GM12878 (cell line): ENCODE data around the gene CHRNA5. TPM values are rescaled to one million over a fixed set of nuclear protein-coding genes. Genes with fewer than 3 reads are reported as not detected.

ENCODE experiments used
- ATAC-seq: fragments of 200-7000 bp; cut with Tn5 transposase; 3 replicates; pipeline ENCODE4 v1.9.1; 2020; ENCODE audit warnings: mild to moderate bottlenecking, moderate library complexity
- BruUV-seq: library from RNA; stranded (reverse); fragments of 400-500 nt; replicated peaks from 2 replicates; lab custom pipeline; 2021; lab: Mats Ljungman, UMichigan
- CTCF ChIA-PET: fragments of 300-600 bp; sonication (Branson Sonifier 250); formaldehyde crosslinking; extraction: SDS; loops from one replicate; lab custom pipeline; 2021; ENCODE audit warnings: inconsistent platforms; lab: Yijun Ruan, JAX
- POLR2A ChIA-PET: fragments of 350-600 bp; formaldehyde crosslinking; extraction: SDS; loops from one replicate; lab custom pipeline; 2021; ENCODE audit warnings: inconsistent platforms; lab: Charles Lee
- RAD21 ChIA-PET: fragments of 300-600 bp; sonication (Branson Sonifier 250); formaldehyde crosslinking; loops from one replicate; lab custom pipeline; 2023; ENCODE audit warnings: antibody characterized with exemption; ENCODE audit not compliant: unreplicated experiment; lab: Charles Lee
- SMC1A ChIA-PET: fragments of 300-600 bp; sonication (Branson Sonifier 250); formaldehyde crosslinking; loops from one replicate; lab custom pipeline; 2023; ENCODE audit not compliant: unreplicated experiment, uncharacterized antibody; lab: Charles Lee
- DNase-seq: peaks from one replicate; pipeline ENCODE4 v3.0.0-alpha.2; 2011; ENCODE audit warnings: low read depth, low spot score
- FAIRE-seq: peaks from 3 replicates; lab custom pipeline; 2011; peaks lifted over from hg19 to GRCh38; lab: Jason Lieb, UNC
- H2AFZ ChIP-seq: 2 replicates; pipeline ENCODE4 v1.6.0; 2011; ENCODE audit warnings: low read depth, low read length, control low read depth; ENCODE audit not compliant: control insufficient read depth
- H3K27ac ChIP-seq: 2 replicates; pipeline ENCODE4 v1.5.1; 2011; ENCODE audit warnings: control low read depth; ENCODE audit not compliant: control insufficient read depth, insufficient read depth
- H3K27me3 ChIP-seq, 2 experiments: replicated peaks in 1 of 2; 2 replicates each; pipeline versions ENCODE4 v1.6.0 to v1.6.1; 2011; ENCODE audit warnings: low read length in 1 of 2; ENCODE audit not compliant: control insufficient read depth in 2 of 2, insufficient read depth in 2 of 2
- H3K36me3 ChIP-seq, 2 experiments: 2 replicates each; pipeline ENCODE4 v1.5.1; 2011; ENCODE audit warnings: low read length in 1 of 2; ENCODE audit not compliant: control insufficient read depth in 2 of 2, insufficient read depth in 2 of 2
- H3K4me1 ChIP-seq: 2 replicates; pipeline ENCODE4 v1.6.1; 2011; ENCODE audit warnings: mild to moderate bottlenecking, low read length, moderate library complexity, mixed read lengths; ENCODE audit not compliant: control insufficient read depth, insufficient read depth
- H3K4me2 ChIP-seq: 2 replicates; pipeline ENCODE4 v1.6.0; 2011; ENCODE audit warnings: control low read depth; ENCODE audit not compliant: control insufficient read depth, insufficient read depth
- H3K4me3 ChIP-seq: fragments of 200-600 bp; sonication (generic); 2 replicates; pipeline ENCODE4 v1.5.1; 2016
- H3K79me2 ChIP-seq: 2 replicates; pipeline ENCODE4 v1.6.0; 2011; ENCODE audit warnings: low read length; ENCODE audit not compliant: control insufficient read depth, insufficient read depth
- H3K9ac ChIP-seq: 2 replicates; pipeline ENCODE4 v1.8.0; 2011; ENCODE audit warnings: low read length, control low read depth, mixed read lengths; ENCODE audit not compliant: control insufficient read depth, insufficient read depth
- H3K9me3 ChIP-seq: replicated peaks from 3 replicates; pipeline ENCODE4 v1.5.1; 2011; ENCODE audit warnings: mild to moderate bottlenecking, low read length; ENCODE audit not compliant: control insufficient read depth, insufficient read depth
- H4K20me1 ChIP-seq: 2 replicates; pipeline ENCODE4 v1.6.0; 2011; ENCODE audit not compliant: control insufficient read depth, insufficient read depth
- ETV6 ChIP-seq, 2 experiments: fragments of 450-650 bp in 1 of 2; IDR thresholded peaks in 1 of 2; conservative IDR thresholded peaks in 1 of 2; 2 replicates each; pipeline ENCODE4 v1.6.1; 2014; ENCODE audit warnings: antibody characterized with exemption in 1 of 2, borderline replicate concordance in 1 of 2, low read depth in 1 of 2, mild to moderate bottlenecking in 1 of 2, moderate library complexity in 1 of 2
- FOXM1 ChIP-seq: IDR thresholded peaks from 2 replicates; pipeline ENCODE4 v1.6.1; 2012; ENCODE audit warnings: low read depth, mild to moderate bottlenecking, inconsistent platforms, low read length, moderate library complexity
- GATAD2B ChIP-seq: fragments of 450-650 bp; conservative IDR thresholded peaks from 2 replicates; pipeline ENCODE4 v1.6.1; 2017; ENCODE audit warnings: low read depth, mild to moderate bottlenecking, moderate library complexity
- IRF3 ChIP-seq: fragments of 450-650 bp; IDR thresholded peaks from 2 replicates; pipeline ENCODE4 v1.6.1; 2014; ENCODE audit warnings: mild to moderate bottlenecking
- KAT2A ChIP-seq: conservative IDR thresholded peaks from 2 replicates; pipeline ENCODE4 v1.6.1; 2011; ENCODE audit warnings: low read depth, low read length; ENCODE audit not compliant: control insufficient read depth
- LARP7 ChIP-seq: fragments of 450-650 bp; IDR thresholded peaks from 2 replicates; pipeline ENCODE4 v1.6.1; 2017; ENCODE audit warnings: mild to moderate bottlenecking
- MTA3 ChIP-seq: IDR thresholded peaks from 2 replicates; pipeline ENCODE4 v1.6.1; 2012; ENCODE audit warnings: low read length, inconsistent platforms, borderline replicate concordance
- NFYB ChIP-seq: IDR thresholded peaks from 2 replicates; pipeline ENCODE4 v1.6.1; 2011; ENCODE audit warnings: low read depth, mild to moderate bottlenecking, low read length, improper control_type of control experiment, moderate library complexity; ENCODE audit not compliant: insufficient read depth
- NR2C2 ChIP-seq: IDR thresholded peaks from 2 replicates; pipeline ENCODE4 v1.6.1; 2011; ENCODE audit warnings: borderline replicate concordance, low read depth; ENCODE audit not compliant: control insufficient read depth, insufficient read length
- POU2F2 ChIP-seq: IDR thresholded peaks from 3 replicates; pipeline ENCODE4 v1.6.1; 2011; ENCODE audit warnings: low read depth, mild to moderate bottlenecking, low read length, borderline replicate concordance
- RAD51 ChIP-seq: fragments of 450-650 bp; IDR thresholded peaks from 2 replicates; pipeline ENCODE4 v1.6.1; 2016; ENCODE audit warnings: moderate library complexity, mild to moderate bottlenecking, inconsistent platforms
- RELA ChIP-seq: fragments of 450-650 bp; IDR thresholded peaks from 2 replicates; pipeline ENCODE4 v1.8.0; 2014; ENCODE audit warnings: borderline replicate concordance; ENCODE audit not compliant: partially characterized antibody
- SREBF2 ChIP-seq: IDR thresholded peaks from 2 replicates; pipeline ENCODE4 v1.6.1; 2012; ENCODE audit warnings: mild to moderate bottlenecking, low read length
- SRF ChIP-seq, 2 experiments: IDR thresholded peaks; 2 replicates each; pipeline ENCODE4 v1.6.1; 2011; ENCODE audit warnings: low read depth in 2 of 2, low read length in 2 of 2, mild to moderate bottlenecking in 1 of 2, moderate library complexity in 1 of 2
- ZBTB33 ChIP-seq: fragments of 450-650 bp; IDR thresholded peaks from 2 replicates; pipeline ENCODE4 v1.6.1; 2017; ENCODE audit warnings: mild to moderate bottlenecking
- ZBTB40 ChIP-seq: fragments of 450-650 bp; IDR thresholded peaks from 2 replicates; pipeline ENCODE4 v1.6.1; 2016; ENCODE audit warnings: mild to moderate bottlenecking, moderate library complexity, borderline replicate concordance
- ZNF622 ChIP-seq: fragments of 450-650 bp; IDR thresholded peaks from 2 replicates; pipeline ENCODE4 v1.6.1; 2017; ENCODE audit warnings: mild to moderate bottlenecking, inconsistent platforms
- WGBS: methylation state at CpG from one replicate; pipeline ENCODE4 v1.1.6; 2016; ENCODE audit warnings: low lambda C conversion rate; ENCODE audit not compliant: insufficient replicate concordance, insufficient coverage; ENCODE audit errors: missing lambda C conversion rate; 5-methylcytosine and 5-hydroxymethylcytosine counted together
- in situ Hi-C: fragments of 300-500 bp; cut with MboI; formaldehyde crosslinking; loops from 9 replicates; pipeline ENCODE4 v1.14.3; 2018; ENCODE audit warnings: mixed read lengths
- intact Hi-C: fragments of 100-400 bp; cut with micrococcal nuclease; formaldehyde crosslinking; loops from one replicate; pipeline ENCODE4 v1.14.2; 2022; ENCODE audit not compliant: unreplicated experiment
- polyA plus RNA-seq, 11 experiments: library from polyadenylated mRNA; depleted of rRNA in 4 of 11; unstranded in 6 of 11; stranded (reverse) in 5 of 11; fragments of >200 nt; fragmentation: Nextera tagmentation in 4 of 11; fragmentation: Illumina TruSeq in 1 of 11; extraction: Ambion mirVana in 4 of 11; extraction: Trizol in 1 of 11; gene quantifications; 1 replicate in 1 of 11; 2 replicates in 10 of 11; pipeline versions ENCODE4 v1.2.1 to v1.2.3, GENCODE V29; 2011 to 2016; ENCODE audit warnings: inconsistent platforms in 2 of 11, missing spikeins in 2 of 11, low read depth in 1 of 11
- total RNA-seq, 4 experiments: library from RNA; depleted of rRNA in 3 of 4; stranded (reverse); fragments of >200 nt in 3 of 4; fragmentation: Illumina TruSeq in 1 of 4; extraction: Trizol in 1 of 4; gene quantifications; 2 replicates each; pipeline versions ENCODE4 v1.2.1 to v1.2.3, GENCODE V29; 2013 to 2021

CHRNA5 gene
- total and polyA plus RNA-seq, 10 of the 15 experiments (the other 5 are each of a cell fraction or from before 2014, with no cell fraction given), result 0.74 to 21.4 (median 12.7) TPM

- Histone ChIP-seq H3K9me3 (no peaks in the 10 kb centered on the region), H3K4me1 (no peaks in the 10 kb centered on the region), H3K9ac (no peak overlapping the region), H4K20me1 (no peaks in the 10 kb centered on the region), H3K4me3 (no peak overlapping the region), H3K36me3 (no peaks in the 10 kb centered on the region; a peak in 1 of 4 replicates), H3K4me2 (no peak overlapping the region), H3K27me3 (peaks cover 3 to 4% of the 10 kb centered on the region in 2 experiments; a peak in 3 of 4 replicates), H3K79me2 (no peaks in the 10 kb centered on the region), H2AFZ (no peak overlapping the region), H3K27ac (no peak overlapping the region)
- no peak for DNase-seq
- ChIA-PET SMC1A (interaction anchor here (1.0 to 1.2 kb wide), 2 partner anchors 42 to 67 kb away, joined by 3 to 4 read pairs; no protein-coding TSS in a partner anchor), POLR2A (no interaction called here), CTCF (no interaction called here), RAD21 (no interaction called here)
- FAIRE-seq, result no peak
- BruUV-seq, result no TSS peak
- ATAC-seq, result no peak
- intact Hi-C loops (no loop called here), in situ Hi-C loops (no loop called here)
- 60% methylated on average over 5 of the region's 5 CpGs for WGBS
- no peak for TF ChIP-seq MTA3
- TF ChIP-seq ZBTB40, result no peak
- TF ChIP-seq NR2C2, result no peak
- TF ChIP-seq KAT2A, result no peak
- no peak for TF ChIP-seq IRF3
- TF ChIP-seq RELA, result no peak
- TF ChIP-seq LARP7, result no peak
- no peak for TF ChIP-seq ZBTB33
- TF ChIP-seq GATAD2B, result no peak
- TF ChIP-seq RAD51, result no peak
- TF ChIP-seq SRF (IDR thresholded peaks at IDR 0.05; ENCODE audit: low read depth in 2 of 2, low read length in 2 of 2), result no peak
- TF ChIP-seq SREBF2, result no peak
- TF ChIP-seq ZNF622, result no peak
- no peak for TF ChIP-seq FOXM1
- TF ChIP-seq NFYB, result no peak
- TF ChIP-seq ETV6 (conservative IDR thresholded peaks at IDR 0.05 in 1 of 2, IDR thresholded peaks at IDR 0.05 in 1 of 2; ENCODE audit: borderline replicate concordance in 1 of 2, low read depth in 1 of 2), result no peak
- TF ChIP-seq POU2F2, result no peak
Measured at GRCh38 chr15:78642331-78642730, 77.0 kb downstream of the CHRNA5 start.
